Measurements from ENCODE around the gene POLD3. TPM values are rescaled to one million over a fixed set of nuclear protein-coding genes. Genes with fewer than 3 reads are reported as not detected.

Gene POLD3
- total RNA-seq, 2 donors from 2014 or later = 4.6 to 7.0 TPM

GRCh38 chr11:74557526-74557925, 34.9 kb upstream of the POLD3 start:
- H3K27ac ChIP-seq = no peak overlapping the region
- H3K4me1 ChIP-seq = no peaks in the 10 kb centered on the region
- peaks cover 0 to 7% of the 10 kb centered on the region in 2 donors for H3K9me3 ChIP-seq
- no peaks in the 10 kb centered on the region for H3K27me3 ChIP-seq
- H3K36me3 ChIP-seq = no peaks in the 10 kb centered on the region
- TF ChIP-seq CTCF (IDR thresholded peaks at IDR 0.05) = no peak
- no peak for DNase-seq (ENCODE audit: low spot score)
- H3K4me3 ChIP-seq = no peak overlapping the region

- H3K36me3 ChIP-seq = no peaks in the 10 kb centered on the region
- no peak overlapping the region for H3K4me3 ChIP-seq
- no peaks in the 10 kb centered on the region for H3K4me1 ChIP-seq
- no peak for DNase-seq (ENCODE audit: low spot score)
- no peak for TF ChIP-seq CTCF (IDR thresholded peaks at IDR 0.05)
- H3K27me3 ChIP-seq = no peaks in the 10 kb centered on the region
- no peak overlapping the region for H3K27ac ChIP-seq
- peaks cover 0 to 7% of the 10 kb centered on the region in 2 donors for H3K9me3 ChIP-seq
Measured at GRCh38 chr11:74559110-74559933, 33.1 kb upstream of the POLD3 start.

- H3K9me3 ChIP-seq = peaks cover 0 to 7% of the 10 kb centered on the region in 2 donors
- no peak for DNase-seq (ENCODE audit: low spot score)
- no peak overlapping the region for H3K4me3 ChIP-seq
- no peak for TF ChIP-seq CTCF (IDR thresholded peaks at IDR 0.05)
- no peaks in the 10 kb centered on the region for H3K27me3 ChIP-seq
- H3K4me1 ChIP-seq = no peaks in the 10 kb centered on the region
- no peak overlapping the region for H3K27ac ChIP-seq
- no peaks in the 10 kb centered on the region for H3K36me3 ChIP-seq
Measured at GRCh38 chr11:74559934-74560309, 32.5 kb upstream of the POLD3 start.

GRCh38 chr11:74566146-74566960, 26.0 kb upstream of the POLD3 start:
- no peaks in the 10 kb centered on the region for H3K4me1 ChIP-seq
- H3K27ac ChIP-seq = no peak overlapping the region
- DNase-seq (ENCODE audit: low spot score) = no peak
- TF ChIP-seq CTCF (IDR thresholded peaks at IDR 0.05) = no peak
- H3K4me3 ChIP-seq = no peak overlapping the region
- H3K27me3 ChIP-seq = no peaks in the 10 kb centered on the region
- no peaks in the 10 kb centered on the region for H3K36me3 ChIP-seq
- H3K9me3 ChIP-seq = peaks cover 0 to 5% of the 10 kb centered on the region in 2 donors

- Histone ChIP-seq H3K4me3 (no peak overlapping the region), H3K27me3 (no peaks in the 10 kb centered on the region), H3K36me3 (no peaks in the 10 kb centered on the region), H3K4me1 (no peaks in the 10 kb centered on the region), H3K27ac (no peak overlapping the region), H3K9me3 (no peaks in the 10 kb centered on the region)
- DNase-seq (ENCODE audit: low spot score) = no peak
- no peak for TF ChIP-seq CTCF (IDR thresholded peaks at IDR 0.05)
Measured at GRCh38 chr11:74568028-74568427, 24.4 kb upstream of the POLD3 start.
